ENCODE data around the gene CEMIP. TPM values are rescaled to one million over a fixed set of nuclear protein-coding genes. Genes with fewer than 3 reads are reported as not detected.

The CEMIP gene
- total and polyA plus RNA-seq, 2 experiments from 2014 or later: 0.27 to 2.1 TPM

DNA sequence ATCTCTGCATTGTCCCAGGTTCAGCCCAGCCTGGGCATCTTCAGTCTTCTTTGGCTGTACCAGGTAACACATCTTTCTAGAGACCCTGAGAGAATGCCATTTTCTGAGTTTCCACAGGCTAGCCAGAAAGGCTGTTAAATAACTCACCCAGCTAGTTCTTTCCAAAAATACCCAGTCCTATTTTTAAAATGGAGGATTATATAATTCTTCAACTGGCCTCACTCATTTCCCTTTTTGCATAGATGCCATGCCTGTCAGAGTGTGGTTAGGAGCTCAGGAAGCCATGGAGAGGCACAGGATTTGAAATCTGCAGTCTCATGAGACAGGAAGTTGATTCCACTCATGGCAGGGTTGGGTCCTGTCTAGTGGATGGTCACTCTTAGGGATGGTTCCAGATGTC is 39.8 kb downstream of the CEMIP start (continued):
- TF ChIP-seq CTCF (conservative IDR thresholded peaks at IDR 0.05; ENCODE audit: low read depth in 2 of 2) (no peak), REST (IDR thresholded peaks at IDR 0.05; ENCODE audit: unreplicated experiment) (no peak), EZH2 (IDR thresholded peaks at IDR 0.05; ENCODE audit: low read depth, unreplicated experiment) (no peak), JUNB (IDR thresholded peaks at IDR 0.05; ENCODE audit: unreplicated experiment) (no peak), NANOG (IDR thresholded peaks at IDR 0.05; ENCODE audit: borderline replicate concordance) (no peak), ETS1 (IDR thresholded peaks at IDR 0.05) (no peak), ZNF331 (CRISPR knock-in tag; IDR thresholded peaks at IDR 0.05; ENCODE audit: low read depth) (no peak), STAT1 (IDR thresholded peaks at IDR 0.05; ENCODE audit: unreplicated experiment) (no peak), EZH2phosphoT487 (IDR thresholded peaks at IDR 0.05; ENCODE audit: unreplicated experiment) (no peak), ZNF114 (CRISPR knock-in tag; IDR thresholded peaks at IDR 0.05) (no peak), POLR2AphosphoS5 (IDR thresholded peaks at IDR 0.05; ENCODE audit: low read depth) (no peak)

GRCh38 chr15:80820092-80820491 is 40.9 kb downstream of the CEMIP start:
- Histone ChIP-seq H2AFZ (no peak overlapping the region; the same call in 1 of the 2 replicates), H3K4me2 (no peak overlapping the region), H3K36me3 (ENCODE audit: insufficient read depth) (no peaks in the 10 kb centered on the region), H3K27ac (ENCODE audit: low read depth) (no peak overlapping the region), H3K27me3 (ENCODE audit: insufficient read depth) (no peaks in the 10 kb centered on the region), H3K79me2 (replicated peaks; ENCODE audit: insufficient read depth) (no peaks in the 10 kb centered on the region), H3K4me1 (ENCODE audit: insufficient read depth) (peaks cover 30% of the 10 kb centered on the region), H3K9me2 (ENCODE audit: insufficient read depth) (peaks cover 38% of the 10 kb centered on the region), H4K20me1 (replicated peaks; ENCODE audit: insufficient read depth) (no peaks in the 10 kb centered on the region), H3K4me3 (no peak overlapping the region), H3F3A (replicated peaks; ENCODE audit: low read depth) (no peaks in the 10 kb centered on the region)
- no peak overlapping the region for H3K4me3 Mint-ChIP-seq
- no peaks in the 10 kb centered on the region; the same call in 2 of the 3 replicates for H3K36me3 Mint-ChIP-seq (ENCODE audit: low read depth)
- H3K27me3 Mint-ChIP-seq (ENCODE audit: insufficient read depth, low read depth, poor library complexity): peaks cover 9% of the 10 kb centered on the region
- DNase-seq (ENCODE audit: low spot score) (no peak), ATAC-seq (no peak)
- H3K9me3 Mint-ChIP-seq: no peaks in the 10 kb centered on the region
- H3K4me1 Mint-ChIP-seq: peaks cover 15% of the 10 kb centered on the region
- H3K27ac Mint-ChIP-seq: no peak overlapping the region
- TF ChIP-seq CTCF (conservative IDR thresholded peaks at IDR 0.05; ENCODE audit: low read depth in 2 of 2) (no peak), JUNB (IDR thresholded peaks at IDR 0.05; ENCODE audit: unreplicated experiment) (no peak), POLR2AphosphoS5 (IDR thresholded peaks at IDR 0.05; ENCODE audit: low read depth) (no peak), ZNF114 (CRISPR knock-in tag; IDR thresholded peaks at IDR 0.05) (no peak), EZH2phosphoT487 (IDR thresholded peaks at IDR 0.05; ENCODE audit: unreplicated experiment) (no peak), REST (IDR thresholded peaks at IDR 0.05; ENCODE audit: unreplicated experiment) (no peak), EZH2 (IDR thresholded peaks at IDR 0.05; ENCODE audit: low read depth, unreplicated experiment) (no peak)
